Measurements from ENCODE around the gene PIGS.
"Not testable (repeated sequence)": the region's sequence is repeated elsewhere in the genome, so short reads cannot be mapped to it uniquely, and the experiment has no call there.

Gene PIGS

DNA sequence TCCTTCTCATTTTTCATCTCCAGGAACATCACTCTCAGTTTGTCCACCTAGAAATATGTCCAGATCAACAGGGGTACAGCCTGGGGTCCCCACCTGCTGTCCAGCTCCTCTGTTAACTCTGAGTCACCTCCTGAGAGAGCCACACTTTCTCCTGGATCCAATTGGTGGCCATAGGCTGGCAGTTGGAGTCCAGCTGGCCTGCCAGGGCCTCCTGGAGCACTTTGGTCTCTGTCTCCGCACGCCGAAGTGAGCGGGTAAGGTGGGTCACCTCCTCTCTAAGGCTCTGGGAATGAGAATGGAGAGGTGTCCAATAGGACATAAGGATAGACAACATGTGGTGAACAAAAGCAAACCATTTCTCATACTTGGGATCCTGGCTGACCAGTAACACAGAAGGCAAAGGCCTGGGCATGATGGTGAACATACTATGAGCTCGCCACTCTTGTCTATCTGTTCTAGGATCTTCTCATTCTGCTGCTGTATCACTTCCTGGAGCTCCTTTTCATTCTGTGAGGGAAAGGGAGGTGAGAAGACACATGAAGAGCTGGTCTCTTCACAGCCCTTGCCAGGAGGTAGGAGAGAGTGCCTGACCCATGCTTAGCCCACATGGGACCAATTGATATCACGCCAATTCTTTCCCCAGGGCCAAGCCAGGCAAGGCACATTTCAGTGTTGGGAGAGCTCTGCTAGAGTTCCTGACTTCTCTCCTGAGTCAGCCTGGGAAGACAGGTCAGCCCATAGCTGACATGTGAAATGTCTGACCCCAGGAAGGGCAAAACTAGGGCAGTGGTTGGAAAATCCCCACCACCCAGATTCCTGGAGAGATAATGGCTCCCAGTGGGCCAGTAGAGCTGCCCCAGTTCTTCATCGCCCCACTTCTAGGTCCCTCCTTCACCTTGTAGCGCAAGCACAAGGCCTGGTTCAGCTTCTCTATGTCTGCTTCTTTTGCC is 7.2 kb upstream of the PIGS start:
- no peak for DNase-seq

- no peak for DNase-seq
These were observed 6.1 kb upstream of the PIGS start for GRCh38 chr17:28577466-28577824.

DNA sequence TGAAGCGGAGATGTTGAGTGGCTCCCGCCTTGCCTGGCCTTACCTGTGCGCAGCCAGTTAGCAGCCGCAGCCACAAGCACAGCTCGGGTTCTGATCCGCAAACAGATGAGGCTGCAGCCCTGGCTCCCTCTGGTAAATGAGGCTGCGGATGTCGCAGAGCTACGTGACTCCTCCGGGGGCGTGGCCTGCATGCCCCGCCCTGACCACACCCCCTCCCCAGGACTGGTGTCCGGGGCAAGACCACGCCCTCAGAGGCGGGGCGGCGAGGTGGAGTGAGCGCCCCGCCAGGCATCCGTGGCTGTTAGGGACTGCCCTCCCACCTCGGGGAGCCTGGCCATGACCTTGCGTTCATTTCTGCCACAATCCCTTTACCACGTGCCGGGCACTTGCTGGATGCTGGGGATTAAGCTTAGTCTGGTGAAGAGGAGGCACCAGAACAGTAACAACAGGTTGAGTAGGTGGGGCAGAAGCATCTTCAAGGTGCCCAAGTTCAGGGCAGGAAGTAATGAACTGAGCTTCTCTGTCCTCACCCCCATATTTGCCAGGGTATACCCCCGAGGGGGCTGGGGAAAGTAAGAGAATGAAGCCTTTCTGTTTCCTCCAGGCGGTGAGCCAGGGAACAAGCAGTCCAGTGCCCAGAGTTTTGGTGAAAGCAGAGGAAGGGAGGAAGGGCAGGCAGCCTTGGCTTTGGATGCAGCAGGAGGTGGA is 5.6 kb upstream of the PIGS start, which contains the start of gene ALDOC:
Gene ALDOC, minus strand, starts transcription at position 138 of the 708 bp plus-strand sequence. CDS start 1,363 bp downstream, outside the sequence.
- peak; percentile 87 for DNase-seq

GRCh38 chr17:28576016-28576415 is 4.7 kb upstream of the PIGS start:
- DNase-seq, result not testable (repeated sequence)

GRCh38 chr17:28575126-28575795 is 3.9 kb upstream of the PIGS start:
- no peak for DNase-seq

GRCh38 chr17:28574526-28574925 is 3.2 kb upstream of the PIGS start:
- no peak for DNase-seq

DNA sequence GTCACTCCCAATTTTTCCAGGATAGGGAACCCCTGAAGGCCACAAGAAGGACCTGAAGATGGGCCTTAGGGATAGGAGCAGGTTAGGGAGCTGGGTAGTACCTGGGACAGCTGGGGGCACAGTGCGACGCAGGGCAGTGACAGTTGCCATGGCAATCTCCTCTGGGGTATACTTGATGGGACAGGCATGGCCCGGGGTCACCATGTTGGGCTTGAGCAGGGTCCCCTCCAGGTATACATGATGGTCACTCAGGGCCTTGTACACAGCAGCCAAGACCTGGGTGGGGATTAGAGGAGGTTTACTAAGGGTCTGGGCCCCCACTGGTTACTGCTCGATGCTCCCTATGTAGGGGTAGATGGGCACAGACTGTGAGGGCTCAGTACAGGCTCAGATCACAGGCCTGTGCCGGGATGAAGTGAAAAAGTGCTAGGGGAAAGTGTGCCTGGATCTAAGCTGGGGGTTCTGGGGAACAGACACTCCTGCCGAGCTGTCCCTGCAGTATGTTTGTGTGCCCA is 2.7 kb upstream of the PIGS start:
- no peak for DNase-seq

DNA sequence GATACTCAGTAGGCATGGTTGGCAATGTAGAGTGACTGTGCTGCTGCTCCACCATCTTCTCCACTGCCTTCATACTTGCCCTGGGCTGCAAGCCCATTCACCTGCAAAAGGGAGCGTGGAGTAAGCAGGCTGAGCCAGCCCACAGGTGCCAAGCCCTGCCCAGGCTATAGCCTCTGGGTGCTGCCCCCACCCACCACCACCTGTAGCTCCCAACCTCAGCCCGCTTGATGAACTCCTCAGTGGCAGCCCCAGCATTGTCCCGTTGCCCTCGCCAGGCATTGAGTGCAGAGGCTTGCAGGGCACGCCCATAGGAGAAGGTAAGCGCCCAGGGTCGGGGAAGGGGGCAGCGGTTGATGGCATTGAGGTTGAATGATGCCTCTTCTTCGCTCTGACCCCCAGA is 2.2 kb upstream of the PIGS start:
- DNase-seq, result no peak

GRCh38 chr17:28573040-28573380 is 1.7 kb upstream of the PIGS start:
- no peak for DNase-seq

- DNase-seq, result no peak
These were observed 1.1 kb upstream of the PIGS start for GRCh38 chr17:28572259-28573039.

DNA sequence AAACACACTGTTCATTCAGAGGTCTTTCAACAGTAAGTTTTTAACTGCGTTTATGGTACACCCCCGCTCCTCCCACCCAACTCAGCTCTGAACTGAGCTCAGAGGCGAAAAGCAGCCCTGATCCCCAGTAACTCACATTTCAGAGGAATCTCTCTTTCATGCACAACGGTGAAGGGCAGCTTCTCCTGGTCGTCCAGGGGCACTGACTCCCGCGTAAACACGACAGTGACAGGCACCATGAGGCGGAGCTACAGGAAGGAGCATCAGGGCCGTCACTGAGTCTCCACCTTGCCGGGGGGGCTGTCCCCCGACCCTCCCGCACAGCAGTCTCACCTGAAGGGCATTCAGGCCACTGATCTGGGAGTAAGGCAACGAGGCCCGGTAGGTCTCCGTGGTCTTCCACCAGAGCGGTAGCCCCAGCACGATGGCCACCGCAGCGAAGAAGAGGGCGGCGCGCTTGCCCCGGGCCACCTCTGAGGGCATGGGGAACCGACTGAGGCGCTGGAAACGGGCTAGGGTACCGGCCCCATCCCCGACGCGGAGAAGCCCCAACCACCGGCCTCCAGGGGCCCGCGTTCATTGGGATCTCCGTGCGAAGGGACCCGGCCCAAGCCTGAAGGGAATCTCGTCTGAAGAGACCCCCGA is 486 bp downstream of the PIGS start:
- no peak for DNase-seq

DNA sequence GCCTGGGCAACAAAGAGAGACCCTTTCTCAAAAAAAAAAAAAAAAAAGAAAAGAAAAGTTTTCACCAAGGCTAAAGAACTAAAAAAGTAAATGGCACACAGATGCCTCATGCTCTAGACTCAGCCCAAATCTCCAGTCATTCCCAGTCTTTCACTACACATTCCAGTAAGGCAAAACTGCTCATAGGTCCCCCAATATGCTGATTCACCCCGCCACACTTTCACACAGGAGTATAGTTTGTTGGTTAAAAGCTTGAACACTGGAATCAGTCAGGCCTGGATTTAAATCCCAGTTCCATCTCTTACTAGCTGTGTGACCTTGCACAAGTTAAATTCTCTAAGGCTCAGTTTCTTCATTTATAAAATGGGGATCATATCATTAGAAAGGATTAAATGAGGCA is 1.9 kb downstream of the PIGS start:
- no peak for DNase-seq

DNA sequence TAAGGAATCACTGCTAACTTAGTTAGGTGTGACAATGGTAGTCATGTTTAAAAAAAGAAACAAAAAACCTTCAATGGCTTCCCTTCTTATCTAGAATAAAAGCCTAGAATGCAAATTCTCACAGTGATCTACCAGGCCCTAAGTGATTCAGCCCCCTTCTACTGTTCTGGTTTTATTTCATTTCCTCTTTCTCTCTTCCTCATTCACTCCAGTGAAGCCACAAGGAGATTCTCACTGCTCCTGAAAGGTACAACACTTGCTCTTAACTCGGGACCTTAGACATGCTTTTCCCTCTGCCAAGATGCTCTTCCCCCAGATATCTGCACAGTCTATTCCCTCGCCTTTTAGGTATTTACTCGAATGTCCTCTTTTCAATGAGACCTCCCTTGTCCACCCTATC is 3.7 kb downstream of the PIGS start:
- no peak for DNase-seq

GRCh38 chr17:28563475-28563874 is 7.8 kb downstream of the PIGS start:
- DNase-seq, result peak; percentile 78

GRCh38 chr17:28555022-28555421 is 16.3 kb downstream of the PIGS start:
- DNase-seq, result no peak

DNA sequence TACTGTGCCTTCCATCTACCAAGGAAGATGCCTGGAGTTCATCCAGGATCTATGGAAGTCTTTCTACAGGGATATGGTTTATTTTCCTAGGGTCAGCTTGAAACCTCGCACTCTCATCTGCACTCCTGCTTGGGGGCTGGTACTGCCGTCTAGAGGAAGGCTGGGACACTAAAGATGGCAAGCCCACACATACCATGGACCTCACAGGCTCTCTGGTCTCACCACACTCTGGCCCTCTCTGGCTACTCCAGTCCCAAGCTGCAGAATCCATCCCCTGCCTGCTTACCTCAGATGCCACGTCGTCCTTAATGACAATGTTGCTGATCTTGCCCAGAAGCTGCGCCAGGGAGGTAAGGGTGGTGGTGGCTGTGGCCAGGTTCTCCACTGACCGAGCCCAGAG is 16.8 kb downstream of the PIGS start:
- no peak for DNase-seq

DNA sequence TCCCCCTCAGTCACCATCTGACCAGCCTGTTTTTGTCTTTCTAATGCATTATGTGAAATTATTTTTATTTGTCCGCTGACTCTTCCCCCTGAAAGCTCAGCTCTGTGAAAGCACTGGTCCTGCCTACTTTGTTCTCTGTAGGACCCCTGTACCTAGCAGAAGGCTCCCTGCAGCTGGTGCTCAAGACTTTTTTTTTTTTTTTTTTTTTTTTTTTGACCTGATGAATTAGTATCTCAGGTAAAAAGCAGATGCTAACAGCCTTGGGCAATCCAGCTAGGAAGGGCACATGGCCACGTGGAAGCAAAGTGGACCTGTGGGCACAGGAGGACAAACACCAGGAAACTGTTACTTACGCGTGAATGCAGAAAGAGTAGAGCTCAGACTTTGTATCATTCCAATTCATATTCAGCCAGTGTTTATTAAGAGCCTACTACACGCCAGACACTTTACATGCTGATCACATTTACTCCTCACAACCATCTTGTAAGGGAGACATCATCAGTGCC is 18.3 kb downstream of the PIGS start:
- DNase-seq, result no peak

GRCh38 chr17:28552176-28552999 is 18.9 kb downstream of the PIGS start, which contains the start of gene UNC119:
Gene UNC119 (minus strand): TSS chr17:28552624. CDS start chr17:28552557, 67 bp downstream.
- peak; percentile 55 for DNase-seq

- DNase-seq, result no peak
These were observed 19.7 kb downstream of the PIGS start for GRCh38 chr17:28551421-28552175.

DNA sequence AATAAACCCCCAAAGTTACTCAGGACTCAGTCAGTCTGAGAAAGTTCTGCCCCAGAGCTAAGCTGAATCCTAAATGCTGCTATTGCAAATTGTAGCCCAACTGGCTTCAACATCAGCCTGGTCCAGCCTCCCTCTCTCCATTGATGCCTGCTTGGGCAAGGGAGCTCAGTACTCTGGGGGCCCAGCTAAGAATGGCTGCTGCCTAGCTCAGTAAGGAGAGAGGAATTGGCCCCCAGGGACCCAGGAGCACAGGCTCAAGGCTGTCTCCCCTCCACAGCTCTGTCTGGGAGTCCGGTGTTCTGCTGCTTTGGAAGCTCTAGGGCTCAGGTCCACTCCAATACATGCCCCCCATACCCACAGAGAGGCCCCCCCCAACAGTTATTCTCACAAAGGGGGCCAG is 20.5 kb downstream of the PIGS start:
- DNase-seq, result no peak

Measured in NCI-H226 (cell line).